Endodermal cell (in vitro differentiated cells): ENCODE data around the gene OR4B1. TPM values are rescaled to one million over a fixed set of nuclear protein-coding genes. Genes with fewer than 3 reads are reported as not detected.
"Not testable (repeated sequence)": the region's sequence is repeated elsewhere in the genome, so short reads cannot be mapped to it uniquely, and the experiment has no call there.

Experiments
- DNase-seq: peaks from one replicate; pipeline ENCODE4 v3.0.0-alpha.2; 2017
- H3K27ac ChIP-seq: 2 replicates; pipeline ENCODE4 v1.5.1; 2013; ENCODE audit warnings: mild to moderate bottlenecking, low read depth, low read length, moderate library complexity
- H3K27me3 ChIP-seq: 2 replicates; pipeline ENCODE4 v1.6.1; 2013; ENCODE audit warnings: mild to moderate bottlenecking, low read length, moderate library complexity; ENCODE audit not compliant: insufficient read depth, control insufficient read depth, poor library complexity, severe bottlenecking
- H3K36me3 ChIP-seq: 2 replicates; pipeline ENCODE4 v1.7.0; 2013; ENCODE audit warnings: mild to moderate bottlenecking, low read length, moderate library complexity; ENCODE audit not compliant: control insufficient read depth, insufficient read depth
- H3K4me1 ChIP-seq: one replicate; pipeline ENCODE4 v1.7.0; 2013; ENCODE audit warnings: low read length; ENCODE audit not compliant: control insufficient read depth, insufficient read depth
- H3K4me3 ChIP-seq: 2 replicates; pipeline ENCODE4 v1.5.1; 2013; ENCODE audit warnings: mild to moderate bottlenecking, low read length, moderate library complexity
- H3K9ac ChIP-seq: 2 replicates; pipeline ENCODE4 v1.6.1; 2013; ENCODE audit warnings: mild to moderate bottlenecking, low read length, moderate library complexity; ENCODE audit not compliant: poor library complexity, severe bottlenecking; ENCODE audit errors: extremely low read depth
- H3K9me3 ChIP-seq: 2 replicates; pipeline ENCODE4 v1.6.1; 2013; ENCODE audit warnings: mild to moderate bottlenecking, low read length, moderate library complexity; ENCODE audit not compliant: control insufficient read depth
- H3K27ac Mint-ChIP-seq: 2 replicates; pipeline ENCODE4 v1.8.0; 2020; ENCODE audit warnings: mixed read lengths
- H3K27me3 Mint-ChIP-seq: 2 replicates; pipeline ENCODE4 v1.8.0; 2021; ENCODE audit warnings: mild to moderate bottlenecking, mixed read lengths; ENCODE audit not compliant: insufficient read depth
- H3K36me3 Mint-ChIP-seq: 2 replicates; pipeline ENCODE4 v1.8.0; 2020; ENCODE audit warnings: low read depth, mixed read lengths
- H3K4me1 Mint-ChIP-seq: 2 replicates; pipeline ENCODE4 v1.8.0; 2020; ENCODE audit warnings: mixed read lengths
- H3K4me3 Mint-ChIP-seq: 2 replicates; pipeline ENCODE4 v1.8.0; 2020; ENCODE audit warnings: mild to moderate bottlenecking, moderate library complexity, mixed read lengths
- H3K9me3 Mint-ChIP-seq: 2 replicates; pipeline ENCODE4 v1.8.0; 2020; ENCODE audit warnings: mild to moderate bottlenecking, mixed read lengths
- WGBS, 2 experiments: methylation state at CpG; one replicate each; pipeline versions ENCODE4 v1.1.5 to v1.1.7; 2013; ENCODE audit warnings: missing lambda C conversion rate in 2 of 2, mixed read lengths in 1 of 2; ENCODE audit not compliant: insufficient coverage in 1 of 2, insufficient read length in 1 of 2; 5-methylcytosine and 5-hydroxymethylcytosine counted together
- total RNA-seq, 2 donors: library from RNA; stranded (reverse); fragmentation: NEBNext Ultra II Directional in 1 of 2; extraction: Animal tissue kit (Norgen Biotek cat#: 25700) in 1 of 2; gene quantifications; 2 replicates in 1 of 2; 3 replicates in 1 of 2; pipeline ENCODE4 v1.2.1, GENCODE V29; 2021
- TF ChIP-seq, protein P1 (sequence below): fragments of 200-600 bp; sonication (generic); conservative IDR thresholded peaks from 2 replicates; pipeline ENCODE4 v1.5.0; 2021; ENCODE audit warnings: antibody characterized with exemption, mild to moderate bottlenecking

Gene OR4B1
- total RNA-seq, 2 donors from 2014 or later = not detected

DNA sequence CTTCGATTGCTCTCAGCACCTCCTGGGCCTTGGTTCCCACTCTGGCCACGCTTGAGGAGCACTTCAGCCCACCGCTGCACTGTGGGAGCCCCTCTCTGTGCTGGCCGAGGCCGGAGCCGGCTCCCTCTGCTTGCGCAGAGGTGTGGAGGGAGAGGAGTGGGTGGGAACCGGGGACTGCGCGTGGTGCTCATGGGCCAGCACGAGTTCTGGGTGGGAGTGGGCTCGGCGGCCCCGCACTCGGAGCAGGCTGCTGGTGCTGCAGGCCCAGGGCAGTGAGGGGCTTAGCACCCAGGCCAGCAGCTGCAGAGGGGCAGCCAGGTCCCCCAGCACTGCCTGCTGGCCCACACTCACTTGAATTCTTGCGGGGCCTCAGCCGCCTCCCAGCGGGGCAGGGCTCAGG lies 12.2 kb downstream of the OR4B1 start:
- Mint-ChIP-seq H3K27ac (no peak overlapping the region), H3K4me3 (no peak overlapping the region), H3K4me1 (no peaks in the 10 kb centered on the region), H3K9me3 (peaks cover 63% of the 10 kb centered on the region), H3K36me3 (no peaks in the 10 kb centered on the region), H3K27me3 (no peaks in the 10 kb centered on the region)
- Histone ChIP-seq H3K27ac (no peak overlapping the region), H3K36me3 (no peaks in the 10 kb centered on the region), H3K9me3 (peaks cover 17% of the 10 kb centered on the region), H3K27me3 (no peaks in the 10 kb centered on the region), H3K4me1 (no peaks in the 10 kb centered on the region), H3K9ac (no peak overlapping the region), H3K4me3 (no peak overlapping the region)
- 87 to 89% methylated on average over 8 to 18 of the region's 18 CpGs for WGBS, 2 experiments
- TF ChIP-seq, protein P1, sequence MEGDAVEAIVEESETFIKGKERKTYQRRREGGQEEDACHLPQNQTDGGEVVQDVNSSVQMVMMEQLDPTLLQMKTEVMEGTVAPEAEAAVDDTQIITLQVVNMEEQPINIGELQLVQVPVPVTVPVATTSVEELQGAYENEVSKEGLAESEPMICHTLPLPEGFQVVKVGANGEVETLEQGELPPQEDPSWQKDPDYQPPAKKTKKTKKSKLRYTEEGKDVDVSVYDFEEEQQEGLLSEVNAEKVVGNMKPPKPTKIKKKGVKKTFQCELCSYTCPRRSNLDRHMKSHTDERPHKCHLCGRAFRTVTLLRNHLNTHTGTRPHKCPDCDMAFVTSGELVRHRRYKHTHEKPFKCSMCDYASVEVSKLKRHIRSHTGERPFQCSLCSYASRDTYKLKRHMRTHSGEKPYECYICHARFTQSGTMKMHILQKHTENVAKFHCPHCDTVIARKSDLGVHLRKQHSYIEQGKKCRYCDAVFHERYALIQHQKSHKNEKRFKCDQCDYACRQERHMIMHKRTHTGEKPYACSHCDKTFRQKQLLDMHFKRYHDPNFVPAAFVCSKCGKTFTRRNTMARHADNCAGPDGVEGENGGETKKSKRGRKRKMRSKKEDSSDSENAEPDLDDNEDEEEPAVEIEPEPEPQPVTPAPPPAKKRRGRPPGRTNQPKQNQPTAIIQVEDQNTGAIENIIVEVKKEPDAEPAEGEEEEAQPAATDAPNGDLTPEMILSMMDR = no peak
- DNase-seq = no peak

GRCh38 chr11:48230057-48230456 lies 13.4 kb downstream of the OR4B1 start:
- not testable (repeated sequence) for H3K4me3 Mint-ChIP-seq, H3K4me1 Mint-ChIP-seq, DNase-seq, H3K27ac ChIP-seq, H3K27me3 Mint-ChIP-seq, H3K27me3 ChIP-seq, H3K36me3 ChIP-seq, H3K27ac Mint-ChIP-seq, H3K36me3 Mint-ChIP-seq, H3K4me1 ChIP-seq, H3K4me3 ChIP-seq, H3K9ac ChIP-seq
- H3K9me3 ChIP-seq = peaks cover 17% of the 10 kb centered on the region
- 83 to 84% methylated on average over 6 to 11 of the region's 11 CpGs for WGBS, 2 experiments
- peaks cover 64% of the 10 kb centered on the region for H3K9me3 Mint-ChIP-seq

GRCh38 chr11:48237727-48238126 lies 21.1 kb downstream of the OR4B1 start:
- Mint-ChIP-seq H3K9me3 (peaks cover 80% of the 10 kb centered on the region), H3K36me3 (no peaks in the 10 kb centered on the region), H3K27me3 (peaks cover 2% of the 10 kb centered on the region), H3K4me1 (no peaks in the 10 kb centered on the region), H3K27ac (no peak overlapping the region), H3K4me3 (no peak overlapping the region)
- Histone ChIP-seq H3K36me3 (no peaks in the 10 kb centered on the region), H3K27me3 (no peaks in the 10 kb centered on the region), H3K4me3 (no peak overlapping the region), H3K9me3 (peaks cover 66% of the 10 kb centered on the region), H3K27ac (no peak overlapping the region), H3K9ac (no peak overlapping the region), H3K4me1 (no peaks in the 10 kb centered on the region)
- TF ChIP-seq, protein P1 = no peak
- DNase-seq = no peak
- 42 to 53% methylated on average over 3 of the region's 3 CpGs for WGBS, 2 experiments

- no peaks in the 10 kb centered on the region for H3K27me3 ChIP-seq
- no peaks in the 10 kb centered on the region for H3K4me1 ChIP-seq
- Mint-ChIP-seq H3K27me3 (no peaks in the 10 kb centered on the region), H3K27ac (no peak overlapping the region), H3K9me3 (peaks cover 63% of the 10 kb centered on the region), H3K36me3 (no peaks in the 10 kb centered on the region), H3K4me1 (no peaks in the 10 kb centered on the region), H3K4me3 (no peak overlapping the region)
- H3K4me3 ChIP-seq = no peak overlapping the region
- H3K27ac ChIP-seq = no peak overlapping the region
- no peaks in the 10 kb centered on the region for H3K36me3 ChIP-seq
- H3K9ac ChIP-seq = no peak overlapping the region
- TF ChIP-seq, protein P1 = no peak
- DNase-seq = no peak
- 54 to 61% methylated on average over 2 to 3 of the region's 3 CpGs for WGBS, 2 experiments
- peaks cover 84% of the 10 kb centered on the region for H3K9me3 ChIP-seq
Measured at GRCh38 chr11:48242501-48242900, 25.9 kb downstream of the OR4B1 start.
